ENCODE results near the gene HBA1. TPM values are rescaled to one million over a fixed set of nuclear protein-coding genes. Genes with fewer than 3 reads are reported as not detected.

The HBA1 gene
- total and polyA plus RNA-seq, 9 of the 15 experiments (the other 6 are each of a cell fraction or from before 2014, with no cell fraction given), result 128 to 2,388 (median 380) TPM

- TF ChIP-seq, protein P1, sequence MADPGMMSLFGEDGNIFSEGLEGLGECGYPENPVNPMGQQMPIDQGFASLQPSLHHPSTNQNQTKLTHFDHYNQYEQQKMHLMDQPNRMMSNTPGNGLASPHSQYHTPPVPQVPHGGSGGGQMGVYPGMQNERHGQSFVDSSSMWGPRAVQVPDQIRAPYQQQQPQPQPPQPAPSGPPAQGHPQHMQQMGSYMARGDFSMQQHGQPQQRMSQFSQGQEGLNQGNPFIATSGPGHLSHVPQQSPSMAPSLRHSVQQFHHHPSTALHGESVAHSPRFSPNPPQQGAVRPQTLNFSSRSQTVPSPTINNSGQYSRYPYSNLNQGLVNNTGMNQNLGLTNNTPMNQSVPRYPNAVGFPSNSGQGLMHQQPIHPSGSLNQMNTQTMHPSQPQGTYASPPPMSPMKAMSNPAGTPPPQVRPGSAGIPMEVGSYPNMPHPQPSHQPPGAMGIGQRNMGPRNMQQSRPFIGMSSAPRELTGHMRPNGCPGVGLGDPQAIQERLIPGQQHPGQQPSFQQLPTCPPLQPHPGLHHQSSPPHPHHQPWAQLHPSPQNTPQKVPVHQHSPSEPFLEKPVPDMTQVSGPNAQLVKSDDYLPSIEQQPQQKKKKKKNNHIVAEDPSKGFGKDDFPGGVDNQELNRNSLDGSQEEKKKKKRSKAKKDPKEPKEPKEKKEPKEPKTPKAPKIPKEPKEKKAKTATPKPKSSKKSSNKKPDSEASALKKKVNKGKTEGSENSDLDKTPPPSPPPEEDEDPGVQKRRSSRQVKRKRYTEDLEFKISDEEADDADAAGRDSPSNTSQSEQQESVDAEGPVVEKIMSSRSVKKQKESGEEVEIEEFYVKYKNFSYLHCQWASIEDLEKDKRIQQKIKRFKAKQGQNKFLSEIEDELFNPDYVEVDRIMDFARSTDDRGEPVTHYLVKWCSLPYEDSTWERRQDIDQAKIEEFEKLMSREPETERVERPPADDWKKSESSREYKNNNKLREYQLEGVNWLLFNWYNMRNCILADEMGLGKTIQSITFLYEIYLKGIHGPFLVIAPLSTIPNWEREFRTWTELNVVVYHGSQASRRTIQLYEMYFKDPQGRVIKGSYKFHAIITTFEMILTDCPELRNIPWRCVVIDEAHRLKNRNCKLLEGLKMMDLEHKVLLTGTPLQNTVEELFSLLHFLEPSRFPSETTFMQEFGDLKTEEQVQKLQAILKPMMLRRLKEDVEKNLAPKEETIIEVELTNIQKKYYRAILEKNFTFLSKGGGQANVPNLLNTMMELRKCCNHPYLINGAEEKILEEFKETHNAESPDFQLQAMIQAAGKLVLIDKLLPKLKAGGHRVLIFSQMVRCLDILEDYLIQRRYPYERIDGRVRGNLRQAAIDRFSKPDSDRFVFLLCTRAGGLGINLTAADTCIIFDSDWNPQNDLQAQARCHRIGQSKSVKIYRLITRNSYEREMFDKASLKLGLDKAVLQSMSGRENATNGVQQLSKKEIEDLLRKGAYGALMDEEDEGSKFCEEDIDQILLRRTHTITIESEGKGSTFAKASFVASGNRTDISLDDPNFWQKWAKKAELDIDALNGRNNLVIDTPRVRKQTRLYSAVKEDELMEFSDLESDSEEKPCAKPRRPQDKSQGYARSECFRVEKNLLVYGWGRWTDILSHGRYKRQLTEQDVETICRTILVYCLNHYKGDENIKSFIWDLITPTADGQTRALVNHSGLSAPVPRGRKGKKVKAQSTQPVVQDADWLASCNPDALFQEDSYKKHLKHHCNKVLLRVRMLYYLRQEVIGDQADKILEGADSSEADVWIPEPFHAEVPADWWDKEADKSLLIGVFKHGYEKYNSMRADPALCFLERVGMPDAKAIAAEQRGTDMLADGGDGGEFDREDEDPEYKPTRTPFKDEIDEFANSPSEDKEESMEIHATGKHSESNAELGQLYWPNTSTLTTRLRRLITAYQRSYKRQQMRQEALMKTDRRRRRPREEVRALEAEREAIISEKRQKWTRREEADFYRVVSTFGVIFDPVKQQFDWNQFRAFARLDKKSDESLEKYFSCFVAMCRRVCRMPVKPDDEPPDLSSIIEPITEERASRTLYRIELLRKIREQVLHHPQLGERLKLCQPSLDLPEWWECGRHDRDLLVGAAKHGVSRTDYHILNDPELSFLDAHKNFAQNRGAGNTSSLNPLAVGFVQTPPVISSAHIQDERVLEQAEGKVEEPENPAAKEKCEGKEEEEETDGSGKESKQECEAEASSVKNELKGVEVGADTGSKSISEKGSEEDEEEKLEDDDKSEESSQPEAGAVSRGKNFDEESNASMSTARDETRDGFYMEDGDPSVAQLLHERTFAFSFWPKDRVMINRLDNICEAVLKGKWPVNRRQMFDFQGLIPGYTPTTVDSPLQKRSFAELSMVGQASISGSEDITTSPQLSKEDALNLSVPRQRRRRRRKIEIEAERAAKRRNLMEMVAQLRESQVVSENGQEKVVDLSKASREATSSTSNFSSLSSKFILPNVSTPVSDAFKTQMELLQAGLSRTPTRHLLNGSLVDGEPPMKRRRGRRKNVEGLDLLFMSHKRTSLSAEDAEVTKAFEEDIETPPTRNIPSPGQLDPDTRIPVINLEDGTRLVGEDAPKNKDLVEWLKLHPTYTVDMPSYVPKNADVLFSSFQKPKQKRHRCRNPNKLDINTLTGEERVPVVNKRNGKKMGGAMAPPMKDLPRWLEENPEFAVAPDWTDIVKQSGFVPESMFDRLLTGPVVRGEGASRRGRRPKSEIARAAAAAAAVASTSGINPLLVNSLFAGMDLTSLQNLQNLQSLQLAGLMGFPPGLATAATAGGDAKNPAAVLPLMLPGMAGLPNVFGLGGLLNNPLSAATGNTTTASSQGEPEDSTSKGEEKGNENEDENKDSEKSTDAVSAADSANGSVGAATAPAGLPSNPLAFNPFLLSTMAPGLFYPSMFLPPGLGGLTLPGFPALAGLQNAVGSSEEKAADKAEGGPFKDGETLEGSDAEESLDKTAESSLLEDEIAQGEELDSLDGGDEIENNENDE (IDR thresholded peaks at IDR 0.05; ENCODE audit: low read depth, low read length), result no peak
- no peak for TF ChIP-seq PCBP2 (IDR thresholded peaks at IDR 0.05; ENCODE audit: low read depth, low read length, poor library complexity, severe bottlenecking)
- 0 out of 2 replicates have a peak, but pooled peaks have one; percentile 64 for TF ChIP-seq SPI1 (IDR thresholded peaks at IDR 0.05; ENCODE audit: borderline replicate concordance, low read depth, low read length)
- TF ChIP-seq RBM22 (IDR thresholded peaks at IDR 0.05; ENCODE audit: low read depth, low read length, poor library complexity, severe bottlenecking), result no peak
Observed at GRCh38 chr16:166375-167121, 9.9 kb upstream of the HBA1 start (continued).
